RWPE2 (cell line): ENCODE data around the gene TRIP10.

Experiments used
- ATAC-seq: fragments of 200-7000 bp; cut with Tn5 transposase; 3 replicates; pipeline ENCODE4 v1.9.1; 2021; ENCODE audit warnings: low read depth
- DNase-seq: peaks from one replicate; pipeline ENCODE4 v3.0.0-alpha.2; 2020; ENCODE audit warnings: low spot score
- H3K27ac ChIP-seq: fragments of 450-650 bp; 2 replicates; pipeline ENCODE4 v1.5.1; 2017; ENCODE audit warnings: mild to moderate bottlenecking; ENCODE audit not compliant: poor library complexity, severe bottlenecking
- H3K27me3 ChIP-seq: fragments of 250-450 bp; sonication (Bioruptor Pico); 2 replicates; pipeline ENCODE4 v1.5.1; 2021; ENCODE audit warnings: mild to moderate bottlenecking, moderate library complexity; ENCODE audit not compliant: insufficient read depth, poor library complexity, severe bottlenecking
- H3K36me3 ChIP-seq: fragments of 250-450 bp; sonication (Bioruptor Pico); 2 replicates; pipeline ENCODE4 v1.5.1; 2020; ENCODE audit warnings: low read depth, mild to moderate bottlenecking, moderate library complexity
- H3K4me1 ChIP-seq: fragments of 250-450 bp; sonication (Bioruptor Pico); 2 replicates; pipeline ENCODE4 v1.5.1; 2021; ENCODE audit warnings: mild to moderate bottlenecking, moderate library complexity; ENCODE audit not compliant: insufficient read depth, poor library complexity, severe bottlenecking
- H3K4me3 ChIP-seq: fragments of 250-450 bp; sonication (Bioruptor Pico); 2 replicates; pipeline ENCODE4 v1.5.1; 2021; ENCODE audit warnings: mild to moderate bottlenecking, moderate library complexity; ENCODE audit not compliant: severe bottlenecking
- H3K9me3 ChIP-seq: fragments of 250-450 bp; sonication (Bioruptor Pico); 2 replicates; pipeline ENCODE4 v1.5.1; 2021; ENCODE audit warnings: mild to moderate bottlenecking, moderate library complexity; ENCODE audit not compliant: severe bottlenecking
- TF ChIP-seq, protein P1 (sequence below): fragments of 450-650 bp; IDR thresholded peaks from one replicate; pipeline ENCODE4 v1.5.1; 2017; ENCODE audit warnings: mild to moderate bottlenecking, moderate library complexity; ENCODE audit not compliant: poor library complexity, severe bottlenecking

Gene TRIP10

GRCh38 chr19:6699935-6700334 lies 39.5 kb upstream of the TRIP10 start:
- H3K27me3 ChIP-seq = no peaks in the 10 kb centered on the region
- no peaks in the 10 kb centered on the region for H3K4me1 ChIP-seq
- TF ChIP-seq, protein P1, sequence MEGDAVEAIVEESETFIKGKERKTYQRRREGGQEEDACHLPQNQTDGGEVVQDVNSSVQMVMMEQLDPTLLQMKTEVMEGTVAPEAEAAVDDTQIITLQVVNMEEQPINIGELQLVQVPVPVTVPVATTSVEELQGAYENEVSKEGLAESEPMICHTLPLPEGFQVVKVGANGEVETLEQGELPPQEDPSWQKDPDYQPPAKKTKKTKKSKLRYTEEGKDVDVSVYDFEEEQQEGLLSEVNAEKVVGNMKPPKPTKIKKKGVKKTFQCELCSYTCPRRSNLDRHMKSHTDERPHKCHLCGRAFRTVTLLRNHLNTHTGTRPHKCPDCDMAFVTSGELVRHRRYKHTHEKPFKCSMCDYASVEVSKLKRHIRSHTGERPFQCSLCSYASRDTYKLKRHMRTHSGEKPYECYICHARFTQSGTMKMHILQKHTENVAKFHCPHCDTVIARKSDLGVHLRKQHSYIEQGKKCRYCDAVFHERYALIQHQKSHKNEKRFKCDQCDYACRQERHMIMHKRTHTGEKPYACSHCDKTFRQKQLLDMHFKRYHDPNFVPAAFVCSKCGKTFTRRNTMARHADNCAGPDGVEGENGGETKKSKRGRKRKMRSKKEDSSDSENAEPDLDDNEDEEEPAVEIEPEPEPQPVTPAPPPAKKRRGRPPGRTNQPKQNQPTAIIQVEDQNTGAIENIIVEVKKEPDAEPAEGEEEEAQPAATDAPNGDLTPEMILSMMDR = no peak
- DNase-seq (no peak), ATAC-seq (no peak)
- H3K36me3 ChIP-seq = no peaks in the 10 kb centered on the region
- no peak overlapping the region for H3K27ac ChIP-seq
- H3K4me3 ChIP-seq = no peak overlapping the region
- H3K9me3 ChIP-seq = no peaks in the 10 kb centered on the region

- DNase-seq (no peak), ATAC-seq (no peak)
- H3K27me3 ChIP-seq = no peaks in the 10 kb centered on the region
- no peak overlapping the region for H3K27ac ChIP-seq
- TF ChIP-seq, protein P1 = no peak
- H3K4me1 ChIP-seq = no peaks in the 10 kb centered on the region
- H3K36me3 ChIP-seq = no peaks in the 10 kb centered on the region
- H3K9me3 ChIP-seq = no peaks in the 10 kb centered on the region
- H3K4me3 ChIP-seq = no peak overlapping the region
Observed at GRCh38 chr19:6700586-6701316, 38.7 kb upstream of the TRIP10 start.

- no peaks in the 10 kb centered on the region for H3K9me3 ChIP-seq
- ATAC-seq (no peak), DNase-seq (no peak)
- H3K27me3 ChIP-seq = no peaks in the 10 kb centered on the region
- no peaks in the 10 kb centered on the region for H3K4me1 ChIP-seq
- H3K36me3 ChIP-seq = no peaks in the 10 kb centered on the region
- TF ChIP-seq, protein P1 = no peak
- H3K4me3 ChIP-seq = no peak overlapping the region
- H3K27ac ChIP-seq = no peak overlapping the region
Observed at GRCh38 chr19:6705931-6706632, 33.4 kb upstream of the TRIP10 start.

GRCh38 chr19:6706633-6706958 lies 32.9 kb upstream of the TRIP10 start:
- no peaks in the 10 kb centered on the region for H3K4me1 ChIP-seq
- ATAC-seq (no peak), DNase-seq (no peak)
- no peaks in the 10 kb centered on the region for H3K9me3 ChIP-seq
- TF ChIP-seq, protein P1 = no peak
- H3K4me3 ChIP-seq = no peak overlapping the region
- H3K27ac ChIP-seq = no peak overlapping the region
- H3K27me3 ChIP-seq = no peaks in the 10 kb centered on the region
- H3K36me3 ChIP-seq = no peaks in the 10 kb centered on the region
